ENCODE measurements around the gene GPR148. TPM values are rescaled to one million over a fixed set of nuclear protein-coding genes. Genes with fewer than 3 reads are reported as not detected.

GPR148 gene
- total RNA-seq, 4 donors from 2014 or later: not detected

DNA sequence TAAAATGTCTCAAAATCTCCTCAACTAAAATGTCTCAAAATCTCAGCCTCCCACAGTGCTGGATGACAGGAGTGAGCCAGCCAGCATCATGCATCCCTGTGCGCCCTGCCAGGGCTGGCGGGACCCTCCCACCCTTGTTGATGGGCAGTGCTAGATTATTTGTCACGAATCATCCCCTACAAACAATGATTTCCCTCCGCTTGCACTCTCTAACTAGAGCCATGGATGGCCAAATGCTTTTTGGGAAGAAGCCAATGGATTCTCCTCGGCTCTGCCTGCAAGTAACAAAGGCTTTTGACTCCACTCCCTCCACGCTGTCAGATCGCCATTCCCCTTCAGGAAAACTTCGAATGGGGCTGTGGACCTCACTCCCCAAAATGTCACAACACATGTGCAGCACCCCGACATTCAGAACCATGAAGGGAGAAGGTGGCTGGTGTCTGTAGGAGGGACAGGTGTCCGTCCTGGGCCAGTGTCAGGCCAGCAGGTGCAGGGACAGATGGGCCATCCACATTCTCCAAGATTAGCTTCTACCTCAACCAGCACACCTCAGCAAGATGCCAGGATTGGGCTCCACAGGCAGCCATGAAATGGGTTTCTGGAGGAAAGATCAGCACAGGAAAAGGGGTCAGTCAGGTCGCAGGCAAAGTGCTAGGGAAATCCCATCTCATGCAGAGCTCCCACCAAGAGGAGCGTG lies 38.0 kb downstream of the GPR148 start:
- DNase-seq: no peak
- TF ChIP-seq, protein P1, sequence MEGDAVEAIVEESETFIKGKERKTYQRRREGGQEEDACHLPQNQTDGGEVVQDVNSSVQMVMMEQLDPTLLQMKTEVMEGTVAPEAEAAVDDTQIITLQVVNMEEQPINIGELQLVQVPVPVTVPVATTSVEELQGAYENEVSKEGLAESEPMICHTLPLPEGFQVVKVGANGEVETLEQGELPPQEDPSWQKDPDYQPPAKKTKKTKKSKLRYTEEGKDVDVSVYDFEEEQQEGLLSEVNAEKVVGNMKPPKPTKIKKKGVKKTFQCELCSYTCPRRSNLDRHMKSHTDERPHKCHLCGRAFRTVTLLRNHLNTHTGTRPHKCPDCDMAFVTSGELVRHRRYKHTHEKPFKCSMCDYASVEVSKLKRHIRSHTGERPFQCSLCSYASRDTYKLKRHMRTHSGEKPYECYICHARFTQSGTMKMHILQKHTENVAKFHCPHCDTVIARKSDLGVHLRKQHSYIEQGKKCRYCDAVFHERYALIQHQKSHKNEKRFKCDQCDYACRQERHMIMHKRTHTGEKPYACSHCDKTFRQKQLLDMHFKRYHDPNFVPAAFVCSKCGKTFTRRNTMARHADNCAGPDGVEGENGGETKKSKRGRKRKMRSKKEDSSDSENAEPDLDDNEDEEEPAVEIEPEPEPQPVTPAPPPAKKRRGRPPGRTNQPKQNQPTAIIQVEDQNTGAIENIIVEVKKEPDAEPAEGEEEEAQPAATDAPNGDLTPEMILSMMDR (IDR thresholded peaks at IDR 0.05): no peak
- TF ChIP-seq POLR2A (IDR thresholded peaks at IDR 0.05): no peak
- H3K4me3 ChIP-seq: no peak overlapping the region
- H3K36me3 ChIP-seq: no peaks in the 10 kb centered on the region
- peaks cover 0 to 33% (median 0%) of the 10 kb centered on the region in 4 donors for H3K27me3 ChIP-seq
- WGBS, 2 donors: 73 to 76% methylated on average over 10 to 11 of the region's 12 CpGs
- no peaks in the 10 kb centered on the region for H3K9me3 ChIP-seq
- H3K27ac ChIP-seq: no peak overlapping the region
- intact Hi-C loops (cut with DNase I): no loop called here
- H3K4me1 ChIP-seq: no peaks in the 10 kb centered on the region

DNA sequence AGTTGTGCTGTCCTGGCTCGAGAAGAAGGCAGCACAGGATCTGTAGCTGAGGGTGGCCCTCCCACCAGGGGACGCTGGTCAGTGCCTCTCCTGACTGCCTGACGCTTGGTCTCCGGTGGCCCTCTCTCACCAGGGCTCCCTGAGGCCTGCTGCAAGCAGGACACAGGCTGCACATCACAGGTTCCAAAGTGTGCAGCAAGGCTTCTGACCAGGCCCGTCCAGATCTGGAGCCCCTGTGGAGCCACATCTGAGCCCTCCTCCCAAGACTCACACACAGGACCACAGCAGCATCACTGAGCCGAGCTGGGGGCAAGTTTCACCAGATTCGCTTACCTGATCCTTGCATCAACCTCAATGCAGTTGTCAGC lies 38.5 kb downstream of the GPR148 start:
- Histone ChIP-seq H3K27ac (no peak overlapping the region), H3K4me1 (no peaks in the 10 kb centered on the region), H3K4me3 (no peak overlapping the region), H3K27me3 (peaks cover 0 to 28% (median 0%) of the 10 kb centered on the region in 4 donors), H3K9me3 (no peaks in the 10 kb centered on the region), H3K36me3 (no peaks in the 10 kb centered on the region)
- DNase-seq: no peak
- WGBS, 2 donors: 40 to 67% methylated on average over 1 to 7 of the region's 7 CpGs
- TF ChIP-seq, protein P1 (IDR thresholded peaks at IDR 0.05): no peak
- no peak for TF ChIP-seq POLR2A (IDR thresholded peaks at IDR 0.05)
- intact Hi-C loops (cut with DNase I): no loop called here

DNA sequence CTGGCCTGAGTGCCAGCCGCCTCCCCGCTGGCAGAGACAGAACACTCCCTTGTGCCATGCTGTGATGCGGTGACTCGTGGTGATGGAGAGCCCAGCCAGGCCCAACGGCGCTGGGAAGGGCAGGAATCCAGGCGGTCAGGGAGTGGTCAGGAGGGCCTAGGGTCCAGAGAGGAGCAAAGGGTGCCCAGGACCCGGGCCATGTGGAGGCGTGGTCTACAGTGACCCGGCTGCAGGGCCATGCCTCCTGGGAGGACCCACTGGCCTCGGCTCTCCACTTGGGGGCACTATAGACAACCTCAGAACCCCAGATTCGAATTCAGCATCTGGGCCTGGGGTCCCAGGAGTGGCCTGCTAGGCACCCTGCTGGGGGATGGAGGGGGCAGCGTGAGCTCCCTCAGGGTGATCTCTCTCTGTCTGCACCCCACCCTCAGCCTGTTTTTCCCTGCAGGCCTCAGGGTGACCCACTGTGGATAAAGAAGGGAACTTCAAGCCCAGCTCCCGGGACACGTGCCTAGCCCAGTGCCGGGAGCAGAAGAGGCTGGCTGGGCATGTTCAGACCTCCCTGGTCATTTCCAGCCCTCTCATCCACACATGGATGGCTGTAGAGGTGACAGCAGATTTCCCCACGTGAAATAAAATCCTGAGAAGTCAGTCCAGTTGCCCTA lies 39.5 kb downstream of the GPR148 start:
- intact Hi-C loops (cut with DNase I): no loop called here
- WGBS, 2 donors: 60 to 86% methylated on average over 1 to 7 of the region's 17 CpGs
- Histone ChIP-seq H3K4me1 (no peaks in the 10 kb centered on the region), H3K27me3 (peaks cover 0 to 19% (median 0%) of the 10 kb centered on the region in 4 donors), H3K9me3 (no peaks in the 10 kb centered on the region), H3K36me3 (no peaks in the 10 kb centered on the region), H3K4me3 (no peak overlapping the region), H3K27ac (no peak overlapping the region)
- TF ChIP-seq, protein P1 (IDR thresholded peaks at IDR 0.05): no peak
- TF ChIP-seq POLR2A (IDR thresholded peaks at IDR 0.05): no peak
- no peak for DNase-seq

DNA sequence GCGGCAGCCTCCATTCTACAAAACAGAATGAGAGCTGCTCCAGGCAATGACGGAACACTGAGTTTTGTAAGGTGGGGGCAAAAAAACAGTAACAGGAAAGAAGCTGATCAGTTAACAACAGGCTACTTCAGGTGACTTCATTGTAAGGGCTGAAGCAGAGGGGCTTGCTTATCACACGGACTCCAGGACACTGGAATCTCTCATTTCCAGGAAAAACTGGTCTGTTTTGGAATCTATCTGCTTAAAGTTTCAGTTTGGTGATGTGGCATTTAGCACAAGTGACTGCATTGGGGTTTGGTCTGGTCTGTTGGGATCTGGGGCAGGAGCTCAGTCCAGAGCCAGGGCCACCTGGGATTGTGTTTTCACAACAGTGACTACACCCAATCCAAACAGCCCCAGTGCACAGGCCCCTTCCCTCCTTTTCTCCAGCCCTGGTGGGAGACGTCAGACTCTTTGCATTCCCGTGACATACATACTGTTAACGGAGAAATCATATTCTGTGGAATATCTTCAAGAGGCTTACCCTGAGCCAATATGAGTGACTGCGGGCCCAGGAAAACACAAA lies 40.6 kb downstream of the GPR148 start:
- intact Hi-C loops (cut with DNase I): no loop called here
- DNase-seq: no peak
- Histone ChIP-seq H3K27me3 (peaks cover 0 to 16% (median 0%) of the 10 kb centered on the region in 4 donors), H3K9me3 (no peaks in the 10 kb centered on the region), H3K4me3 (no peak overlapping the region), H3K36me3 (no peaks in the 10 kb centered on the region), H3K4me1 (no peaks in the 10 kb centered on the region), H3K27ac (no peak overlapping the region)
- WGBS, 2 donors: 68 to 77% methylated on average over 7 of the region's 7 CpGs
- TF ChIP-seq POLR2A (IDR thresholded peaks at IDR 0.05): no peak

DNA sequence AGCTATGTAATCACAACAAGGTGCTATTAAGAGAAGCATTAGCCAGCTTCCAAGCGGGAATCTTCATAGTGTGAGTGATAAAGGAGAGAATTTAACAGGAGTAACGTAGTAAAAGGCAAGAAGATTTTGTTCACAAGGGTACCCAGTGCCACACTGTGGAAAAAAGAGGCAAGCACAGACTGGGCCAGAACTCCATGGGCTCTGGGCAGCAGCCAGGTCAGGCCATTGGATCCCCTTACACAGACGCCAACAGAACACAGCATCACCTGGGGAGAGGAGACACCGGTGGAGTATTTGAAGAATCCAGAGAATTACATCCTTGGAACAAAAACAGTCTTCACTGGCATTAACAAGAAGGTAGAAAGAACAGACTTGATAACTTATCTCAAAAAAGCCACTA lies 47.7 kb downstream of the GPR148 start:
- no peaks in the 10 kb centered on the region for H3K4me1 ChIP-seq
- DNase-seq: no peak
- WGBS, 2 donors: 39 to 56% methylated on average over 4 of the region's 4 CpGs
- no peaks in the 10 kb centered on the region for H3K9me3 ChIP-seq
- H3K36me3 ChIP-seq: no peaks in the 10 kb centered on the region
- H3K4me3 ChIP-seq: no peak overlapping the region
- intact Hi-C loops (cut with DNase I): no loop called here
- H3K27ac ChIP-seq: no peak overlapping the region
- H3K27me3 ChIP-seq: peaks cover 0 to 13% (median 0%) of the 10 kb centered on the region in 4 donors
- no peak for TF ChIP-seq POLR2A (IDR thresholded peaks at IDR 0.05)

DNA sequence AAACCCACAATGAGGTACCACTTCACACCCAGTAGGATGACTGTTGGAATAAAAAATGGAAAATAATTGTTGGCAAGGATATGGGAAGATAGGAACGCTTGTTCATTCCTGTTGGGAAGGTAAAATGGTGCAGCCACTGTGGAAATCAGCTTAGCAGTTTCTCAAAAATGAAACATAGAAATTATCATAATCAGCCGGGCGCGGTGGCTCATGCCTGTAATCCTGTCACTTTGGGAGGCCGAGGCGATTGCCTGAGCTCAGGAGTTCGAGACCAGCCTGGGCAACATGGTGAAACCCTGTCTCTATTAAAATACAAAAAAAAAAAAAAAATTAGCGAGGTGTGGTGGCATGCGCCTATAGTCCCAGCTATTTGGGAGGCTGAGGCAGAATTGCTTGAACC lies 49.9 kb downstream of the GPR148 start:
- intact Hi-C loops (cut with DNase I): no loop called here

More for the DNA sequence above, 49.9 kb downstream of the GPR148 start:
- Histone ChIP-seq H3K27ac (no peak overlapping the region), H3K4me3 (no peak overlapping the region), H3K27me3 (peaks cover 0 to 13% (median 0%) of the 10 kb centered on the region in 4 donors), H3K36me3 (no peaks in the 10 kb centered on the region), H3K9me3 (no peaks in the 10 kb centered on the region), H3K4me1 (no peaks in the 10 kb centered on the region)
- 79 to 90% methylated on average over 6 to 9 of the region's 9 CpGs for WGBS, 2 donors
- DNase-seq: no peak
- TF ChIP-seq, protein P1 (IDR thresholded peaks at IDR 0.05): no peak
- no peak for TF ChIP-seq POLR2A (IDR thresholded peaks at IDR 0.05)
